Tibial nerve (tissue), 3 donors: ENCODE results near the gene NTNG1.

Experiments
- POLR2A ChIP-seq, 2 donors: fragments of 450-650 bp; IDR thresholded peaks; one replicate each; pipeline ENCODE4 v1.6.1; 2017; ENCODE audit warnings: antibody characterized with exemption in 2 of 2, mild to moderate bottlenecking in 2 of 2, moderate library complexity in 2 of 2
- TF ChIP-seq, protein P1 (sequence below), 5 experiments: fragments of 200-600 bp in 3 of 5; fragments of 450-650 bp in 2 of 5; sonication (generic) in 3 of 5; IDR thresholded peaks; one replicate each; pipeline ENCODE4 v1.5.1; 2016 to 2019; ENCODE audit warnings: antibody characterized with exemption in 5 of 5, mild to moderate bottlenecking in 3 of 5, moderate library complexity in 2 of 5

DNA sequence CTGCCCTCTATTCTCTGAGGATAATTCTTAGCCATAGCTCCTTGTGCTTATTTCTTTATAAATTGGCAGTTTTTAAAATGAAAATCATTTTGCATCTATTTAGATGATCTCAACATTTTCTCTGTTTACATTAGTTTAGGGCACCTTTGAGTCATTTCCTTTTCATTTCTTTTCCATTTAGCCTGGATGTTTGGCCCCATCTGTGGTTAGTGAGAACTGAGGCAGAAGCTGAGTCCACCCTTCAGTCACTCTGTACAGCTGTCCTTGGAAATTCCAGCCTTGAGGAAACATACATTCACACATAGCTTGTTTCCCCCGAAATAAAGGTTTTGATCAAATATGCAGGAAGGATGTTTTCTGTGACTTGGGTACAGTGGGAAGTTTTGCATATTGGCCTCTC is 123.7 kb downstream of the NTNG1 start:
- TF ChIP-seq, protein P1, sequence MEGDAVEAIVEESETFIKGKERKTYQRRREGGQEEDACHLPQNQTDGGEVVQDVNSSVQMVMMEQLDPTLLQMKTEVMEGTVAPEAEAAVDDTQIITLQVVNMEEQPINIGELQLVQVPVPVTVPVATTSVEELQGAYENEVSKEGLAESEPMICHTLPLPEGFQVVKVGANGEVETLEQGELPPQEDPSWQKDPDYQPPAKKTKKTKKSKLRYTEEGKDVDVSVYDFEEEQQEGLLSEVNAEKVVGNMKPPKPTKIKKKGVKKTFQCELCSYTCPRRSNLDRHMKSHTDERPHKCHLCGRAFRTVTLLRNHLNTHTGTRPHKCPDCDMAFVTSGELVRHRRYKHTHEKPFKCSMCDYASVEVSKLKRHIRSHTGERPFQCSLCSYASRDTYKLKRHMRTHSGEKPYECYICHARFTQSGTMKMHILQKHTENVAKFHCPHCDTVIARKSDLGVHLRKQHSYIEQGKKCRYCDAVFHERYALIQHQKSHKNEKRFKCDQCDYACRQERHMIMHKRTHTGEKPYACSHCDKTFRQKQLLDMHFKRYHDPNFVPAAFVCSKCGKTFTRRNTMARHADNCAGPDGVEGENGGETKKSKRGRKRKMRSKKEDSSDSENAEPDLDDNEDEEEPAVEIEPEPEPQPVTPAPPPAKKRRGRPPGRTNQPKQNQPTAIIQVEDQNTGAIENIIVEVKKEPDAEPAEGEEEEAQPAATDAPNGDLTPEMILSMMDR (IDR thresholded peaks at IDR 0.05): no peak
- no peak for TF ChIP-seq POLR2A (IDR thresholded peaks at IDR 0.05)
